SK-N-SH treated with all-trans-retinoic acid at 6 μM for 48 hours (cell line): ENCODE measurements around the gene ARHGEF4.

ENCODE experiments used
- CREB5 ChIP-seq: fragments of 250-450 bp; sonication (Bioruptor Pico); IDR thresholded peaks from 2 replicates; pipeline ENCODE4 v1.5.1; 2020; ENCODE audit warnings: low read depth, mild to moderate bottlenecking, moderate library complexity
- ZFP30 ChIP-seq: fragments of 450-650 bp; formaldehyde crosslinking; IDR thresholded peaks from 2 replicates; pipeline ENCODE4 v1.5.0; 2022; ENCODE audit warnings: mild to moderate bottlenecking, moderate library complexity
- TF ChIP-seq, protein P1 (sequence below): fragments of 250-450 bp; sonication (Bioruptor Pico); IDR thresholded peaks from 2 replicates; pipeline ENCODE4 v1.8.0; 2020; ENCODE audit warnings: mild to moderate bottlenecking, moderate library complexity, borderline replicate concordance

- TF ChIP-seq ZFP30: no peak
- TF ChIP-seq CREB5: no peak
- TF ChIP-seq, protein P1, sequence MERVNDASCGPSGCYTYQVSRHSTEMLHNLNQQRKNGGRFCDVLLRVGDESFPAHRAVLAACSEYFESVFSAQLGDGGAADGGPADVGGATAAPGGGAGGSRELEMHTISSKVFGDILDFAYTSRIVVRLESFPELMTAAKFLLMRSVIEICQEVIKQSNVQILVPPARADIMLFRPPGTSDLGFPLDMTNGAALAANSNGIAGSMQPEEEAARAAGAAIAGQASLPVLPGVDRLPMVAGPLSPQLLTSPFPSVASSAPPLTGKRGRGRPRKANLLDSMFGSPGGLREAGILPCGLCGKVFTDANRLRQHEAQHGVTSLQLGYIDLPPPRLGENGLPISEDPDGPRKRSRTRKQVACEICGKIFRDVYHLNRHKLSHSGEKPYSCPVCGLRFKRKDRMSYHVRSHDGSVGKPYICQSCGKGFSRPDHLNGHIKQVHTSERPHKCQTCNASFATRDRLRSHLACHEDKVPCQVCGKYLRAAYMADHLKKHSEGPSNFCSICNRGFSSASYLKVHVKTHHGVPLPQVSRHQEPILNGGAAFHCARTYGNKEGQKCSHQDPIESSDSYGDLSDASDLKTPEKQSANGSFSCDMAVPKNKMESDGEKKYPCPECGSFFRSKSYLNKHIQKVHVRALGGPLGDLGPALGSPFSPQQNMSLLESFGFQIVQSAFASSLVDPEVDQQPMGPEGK: no peak
These were observed 257.2 kb downstream of the ARHGEF4 start for GRCh38 chr2:131093696-131094462.
